Activated CD4-positive, CD25-positive, alpha-beta regulatory T cell treated with anti-CD3 and anti-CD28 coated beads, Interleukin-2, amount 50 U/mL, for 16 hours (primary cell): ENCODE data around the gene NT5C3B.
A peak's percentile ranks its signal among the peaks of the same experiment; 100 is the strongest.
"Not testable (repeated sequence)": the region's sequence is repeated elsewhere in the genome, so short reads cannot be mapped to it uniquely, and the experiment has no call there.

Experiments used
- DNase-seq: peaks from one replicate; pipeline ENCODE4 v3.0.0-alpha.2; 2020; ENCODE audit warnings: low read depth, low spot score

NT5C3B gene

DNA sequence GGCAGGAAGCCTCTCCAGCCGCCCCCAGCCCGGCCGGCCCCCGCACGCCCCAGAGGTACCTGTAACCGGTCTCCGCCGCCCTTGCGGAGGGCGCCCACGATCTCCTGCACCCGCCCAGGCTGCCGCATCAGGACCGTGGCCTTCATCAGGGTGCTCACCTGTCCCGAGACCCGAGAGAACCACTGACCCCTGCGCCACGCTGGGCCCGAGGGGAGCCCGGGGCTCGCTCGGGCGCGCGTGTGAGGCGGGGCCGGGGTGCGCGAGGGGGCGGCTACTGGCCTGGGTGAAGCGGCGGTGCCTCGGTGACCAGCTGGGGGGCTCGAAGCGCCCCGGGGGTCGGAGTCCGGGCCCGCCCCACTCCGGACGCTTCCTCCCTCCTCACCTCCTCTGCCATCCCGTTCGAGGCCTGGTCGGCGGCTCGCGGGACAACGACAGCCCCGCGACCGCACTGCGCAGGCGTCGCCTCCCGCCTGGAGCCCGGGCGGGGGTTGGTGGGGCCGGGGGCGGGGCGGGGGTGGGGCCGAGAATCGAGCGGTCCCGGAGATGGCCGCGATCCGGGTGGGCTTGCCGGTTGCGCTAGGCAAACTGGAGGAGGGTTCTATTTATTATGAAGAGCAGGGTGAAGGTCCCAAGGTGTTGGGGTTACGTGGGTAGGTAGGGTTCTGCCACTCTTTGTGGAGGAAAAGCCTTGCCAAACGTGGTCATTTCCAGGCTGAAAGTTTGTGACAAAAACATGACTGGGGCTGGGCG lies at the start of gene NT5C3B:
Gene NT5C3B, minus strand, starts transcription at position 433 of the 750 bp plus-strand sequence. Its CDS starts 39 bp downstream, at position 394.
- DNase-seq: peak; percentile 21

DNA sequence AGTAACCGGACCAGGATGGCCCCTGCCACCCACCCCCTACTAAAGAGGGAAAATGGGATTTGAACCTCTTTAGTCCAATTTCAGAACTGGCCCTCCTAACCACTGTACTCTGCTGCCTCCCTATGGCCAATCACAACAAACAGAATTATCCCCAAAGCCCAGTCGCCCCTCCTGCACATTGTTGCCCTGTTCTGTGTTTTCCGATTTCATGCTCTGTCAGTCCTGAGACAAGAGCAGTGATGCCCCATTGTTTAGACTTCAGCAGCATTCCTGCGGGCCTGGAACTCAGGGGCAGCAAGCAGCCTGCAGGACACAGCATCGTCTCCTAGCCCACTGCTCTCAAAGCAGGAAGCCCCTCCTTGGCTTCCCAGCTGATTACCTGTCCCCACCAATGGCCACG lies 49.7 kb upstream of the NT5C3B start:
- no peak for DNase-seq

DNA sequence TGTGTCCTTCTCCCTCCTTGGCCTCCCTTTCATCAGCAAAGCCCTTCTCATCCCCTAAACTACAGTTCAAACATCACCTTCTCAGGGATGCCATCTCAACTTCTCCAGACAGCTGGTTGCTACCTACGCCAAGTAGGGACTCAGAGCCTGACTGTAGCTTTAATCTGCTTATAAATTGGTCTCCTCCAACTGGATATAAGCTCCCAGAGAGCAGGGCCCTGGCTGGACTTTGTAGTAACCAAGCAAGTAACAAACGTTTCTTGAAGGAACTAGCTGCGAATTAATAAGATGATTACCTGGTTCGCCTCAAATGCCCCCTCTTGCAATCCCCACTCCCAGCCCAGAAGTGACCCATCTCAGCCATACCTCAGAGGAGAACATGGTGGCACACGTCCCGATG lies 46.7 kb upstream of the NT5C3B start:
- DNase-seq: no peak

DNA sequence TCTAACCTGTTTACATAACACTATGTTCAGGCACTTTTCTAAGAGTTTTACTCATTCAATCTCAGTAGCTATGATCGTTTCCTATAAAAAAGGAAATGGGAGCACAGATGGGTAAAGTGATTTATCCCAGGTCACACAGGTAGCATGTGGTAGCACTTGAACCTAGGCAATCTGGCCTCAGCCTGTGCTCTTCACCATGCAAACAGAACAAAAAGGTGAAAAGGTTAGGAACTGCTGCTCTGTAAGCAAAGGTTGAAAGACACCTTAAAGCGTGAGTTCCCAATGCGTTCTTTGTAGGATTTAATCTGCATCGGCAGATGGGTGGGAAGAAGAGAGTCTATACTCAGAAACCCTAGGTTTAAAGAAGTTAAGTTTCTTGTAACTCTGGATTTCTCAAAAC lies 44.1 kb upstream of the NT5C3B start:
- no peak for DNase-seq

DNA sequence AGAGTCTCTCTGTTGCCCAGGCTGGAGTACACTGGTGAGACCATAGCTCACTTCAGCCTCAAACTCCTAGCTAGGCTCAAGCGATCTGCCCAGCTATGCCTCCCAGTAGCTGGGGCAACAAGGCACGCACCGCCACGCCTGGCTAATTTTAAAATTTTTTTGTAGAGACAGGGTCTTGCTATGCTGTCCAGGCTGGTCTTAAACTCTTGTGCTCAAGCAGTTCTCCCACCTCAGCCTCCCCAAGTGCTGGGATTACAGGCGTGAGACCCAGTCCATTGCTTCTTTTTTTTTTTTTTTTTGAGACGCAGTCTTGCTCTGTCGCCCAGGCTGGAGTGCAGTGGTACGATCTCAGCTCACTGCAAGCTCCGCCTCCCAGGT lies 38.2 kb upstream of the NT5C3B start:
- not testable (repeated sequence) for DNase-seq

DNA sequence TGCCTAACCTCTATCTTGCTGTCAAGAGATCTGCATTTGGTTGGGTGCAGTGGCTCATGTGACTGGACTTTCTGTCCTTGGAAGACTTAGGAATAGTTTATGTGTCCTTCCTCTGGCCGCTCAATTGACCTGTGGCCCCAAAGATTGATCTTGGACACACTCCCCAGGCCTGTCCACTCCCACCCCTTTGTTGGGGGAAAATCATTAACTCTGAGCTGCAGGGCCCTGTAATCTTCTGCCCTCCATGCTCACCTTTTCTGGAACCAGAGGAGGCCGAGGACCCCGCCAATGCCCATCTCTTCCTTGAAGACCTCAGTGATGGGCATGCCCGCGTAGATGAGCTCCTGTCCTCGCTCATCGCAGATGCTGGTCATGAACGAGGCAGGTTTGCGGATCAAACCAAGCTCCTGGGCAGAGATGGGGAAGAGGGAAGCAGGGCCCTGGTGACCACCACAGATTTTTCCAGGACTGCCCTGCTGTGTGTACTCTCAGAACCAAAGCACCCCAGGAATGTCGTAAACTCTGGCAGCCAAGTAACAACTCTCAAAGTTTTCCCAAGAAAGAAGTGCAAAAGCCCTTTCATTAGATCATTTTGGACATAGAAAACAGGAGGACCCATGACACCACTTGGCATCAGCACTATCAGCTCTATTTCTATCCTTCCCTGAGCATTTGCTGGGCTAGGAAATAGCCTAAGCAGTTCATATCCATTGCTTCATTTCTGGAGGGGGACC lies 37.7 kb upstream of the NT5C3B start:
- DNase-seq: no peak

DNA sequence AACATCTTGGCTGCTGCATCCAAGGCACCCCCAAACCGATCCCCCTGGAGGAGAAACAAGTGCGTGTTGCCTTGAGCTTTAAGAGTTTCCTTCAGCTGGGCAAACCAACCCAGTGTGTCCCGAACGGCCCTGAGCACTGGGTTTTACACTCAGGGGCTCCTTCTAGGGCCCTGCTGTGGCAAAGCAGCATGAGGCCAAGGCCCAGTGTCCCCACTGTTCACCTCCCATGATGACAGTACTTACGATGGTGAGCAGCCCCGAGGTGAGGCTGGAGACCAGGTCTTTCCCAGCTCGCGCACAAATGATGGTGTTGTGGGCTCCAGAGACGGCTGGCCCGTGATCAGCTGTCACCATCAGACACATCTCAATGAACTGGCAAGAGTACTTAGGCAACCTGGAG lies 35.8 kb upstream of the NT5C3B start:
- no peak for DNase-seq

DNA sequence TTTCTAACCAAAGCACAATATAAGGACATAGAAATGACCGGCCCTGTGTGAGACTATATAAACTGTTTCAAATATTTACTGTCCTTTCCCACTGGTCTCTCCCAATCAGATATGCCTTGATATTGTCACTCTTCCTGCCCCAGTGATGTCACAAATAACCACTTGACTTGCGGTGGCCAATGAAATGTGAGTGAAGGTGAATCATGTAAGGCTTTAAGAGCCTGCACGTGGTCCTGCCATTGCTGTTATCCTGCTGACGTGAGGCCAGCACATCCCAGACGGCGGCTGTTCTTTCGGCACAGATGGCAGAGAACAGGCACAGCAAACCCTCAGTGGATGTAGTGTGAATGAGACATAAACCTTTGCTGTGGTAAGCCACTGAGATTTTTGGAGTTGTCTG lies 34.6 kb upstream of the NT5C3B start:
- no peak for DNase-seq

DNA sequence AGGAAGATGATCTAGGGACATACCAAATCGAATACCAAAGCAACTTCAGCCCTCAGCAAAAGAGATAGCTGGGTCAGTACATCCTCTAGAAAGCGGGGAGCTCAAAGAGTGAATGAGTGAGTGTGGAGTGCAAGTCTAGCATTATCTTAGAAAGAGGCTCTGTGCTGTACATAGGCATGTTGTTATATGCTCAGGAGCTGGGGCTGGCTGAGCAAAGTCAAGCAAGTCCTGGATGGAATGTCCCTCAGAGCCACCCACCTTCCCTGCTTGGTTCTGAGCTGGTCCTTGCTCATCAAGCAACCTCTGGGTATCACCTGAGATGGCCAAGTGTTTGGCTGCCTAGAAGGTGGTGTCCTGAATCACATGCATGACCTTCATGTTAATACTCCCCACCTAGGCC lies 34.1 kb upstream of the NT5C3B start:
- no peak for DNase-seq

DNA sequence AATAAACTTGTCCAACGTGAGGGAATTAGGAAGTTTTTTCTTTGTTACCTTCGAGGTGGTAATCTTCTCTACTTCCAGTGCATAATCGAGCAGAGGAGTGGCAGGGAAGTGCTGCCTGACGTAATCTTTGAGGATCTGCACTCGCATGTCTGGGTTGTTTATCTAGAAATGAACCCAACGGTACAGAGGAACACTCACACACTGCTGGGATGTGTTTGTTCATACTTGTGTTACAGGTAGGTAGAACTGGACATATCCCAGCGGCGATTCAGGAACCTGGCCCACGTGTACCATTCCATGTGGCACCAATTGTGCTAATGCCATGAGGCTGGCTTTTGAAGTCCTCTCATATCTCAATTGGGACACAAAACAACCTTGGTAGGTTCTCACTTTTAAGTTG lies 33.4 kb upstream of the NT5C3B start:
- DNase-seq: no peak

DNA sequence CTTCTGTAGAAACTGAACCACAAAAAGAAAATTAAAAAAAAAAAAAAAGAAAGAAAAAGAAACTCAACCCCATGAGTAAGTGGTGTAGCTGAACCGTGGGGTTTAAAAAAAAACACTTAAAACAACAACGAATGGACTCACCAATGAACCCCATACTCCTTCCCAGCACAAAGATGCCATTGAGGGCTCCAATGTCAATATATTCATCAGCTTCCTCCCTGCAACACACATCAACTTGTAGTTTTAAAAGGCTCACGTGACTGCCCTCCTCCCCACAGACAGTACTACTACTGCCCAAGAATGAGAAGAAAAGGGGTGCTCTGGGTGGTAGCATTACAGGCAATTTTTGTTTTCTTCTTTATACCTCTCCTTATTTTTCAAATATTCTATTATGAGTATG lies 32.5 kb upstream of the NT5C3B start:
- DNase-seq: no peak

DNA sequence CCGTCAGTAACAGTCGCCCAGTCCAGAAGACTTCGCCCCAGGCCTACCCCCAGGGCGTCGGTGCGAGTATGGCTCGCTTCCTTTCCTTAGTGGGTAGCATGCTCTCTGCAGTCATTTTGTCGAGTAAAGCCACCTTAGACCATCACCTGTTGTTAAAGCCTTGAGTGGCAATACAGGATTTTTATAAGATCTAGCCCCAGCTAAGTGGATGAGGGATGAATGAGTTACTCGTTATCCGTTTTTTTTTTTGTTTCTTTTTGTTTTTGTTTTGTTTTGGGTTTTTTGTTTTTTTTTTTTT lies 29.5 kb upstream of the NT5C3B start:
- DNase-seq: no peak

DNA sequence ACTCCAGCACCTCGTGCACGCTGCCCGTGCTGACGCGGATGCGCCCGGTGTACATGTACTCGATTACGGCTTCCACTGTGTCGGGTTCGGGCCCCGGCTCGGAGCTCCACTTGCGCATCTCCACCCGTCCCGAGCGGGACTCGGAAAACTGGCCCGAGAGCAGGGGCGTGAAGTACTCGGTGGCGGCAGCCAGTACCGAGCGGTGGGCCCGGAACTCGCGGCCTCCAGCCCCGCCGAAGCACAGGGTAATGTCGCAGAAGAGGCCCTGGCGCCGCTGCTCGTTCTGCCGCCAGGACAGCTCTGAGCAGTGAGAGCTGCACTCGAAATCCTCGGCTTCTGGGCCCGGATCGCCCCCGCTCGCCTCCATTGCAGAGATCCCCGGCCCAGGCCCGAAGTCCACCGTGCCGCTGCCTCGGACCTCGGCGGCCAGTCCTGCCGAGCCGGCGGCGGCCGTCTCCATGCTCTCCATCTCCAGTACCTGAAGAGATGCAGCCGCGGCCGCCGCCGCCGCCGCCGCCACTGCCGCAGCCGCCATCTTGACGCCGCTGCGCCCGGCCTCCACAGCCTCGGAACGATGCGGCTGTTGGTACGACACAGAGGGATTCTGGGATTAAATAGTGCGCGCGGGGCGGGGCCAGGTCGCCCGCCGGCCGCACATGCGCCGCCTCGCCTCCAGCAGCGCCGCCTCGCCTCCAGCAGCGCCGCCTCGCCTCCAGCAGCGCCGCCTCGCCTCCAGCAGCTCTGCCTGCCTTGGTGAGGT lies 29.0 kb upstream of the NT5C3B start, which contains the start of gene KLHL11:
Gene KLHL11, minus strand, starts transcription at position 588 of the 760 bp plus-strand sequence. Its CDS starts 53 bp downstream, at position 535.
- peak; percentile 74 for DNase-seq

DNA sequence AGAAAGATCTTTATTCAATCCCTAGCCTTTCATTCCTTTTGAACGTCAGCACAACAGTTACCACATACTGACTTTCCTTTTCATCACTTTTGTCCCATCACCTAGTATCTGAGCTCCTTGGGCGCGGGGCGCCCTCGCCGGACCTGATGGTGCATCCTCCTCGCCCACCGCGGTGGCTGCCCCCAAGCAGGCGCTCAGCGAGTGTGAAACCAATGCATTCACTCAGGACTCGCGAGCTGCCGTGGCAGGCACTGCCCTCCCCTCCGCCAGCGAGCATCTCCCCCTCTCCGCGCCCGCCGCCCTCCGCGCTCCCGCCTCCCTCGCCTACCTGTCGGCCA lies 28.4 kb upstream of the NT5C3B start:
- DNase-seq: no peak

DNA sequence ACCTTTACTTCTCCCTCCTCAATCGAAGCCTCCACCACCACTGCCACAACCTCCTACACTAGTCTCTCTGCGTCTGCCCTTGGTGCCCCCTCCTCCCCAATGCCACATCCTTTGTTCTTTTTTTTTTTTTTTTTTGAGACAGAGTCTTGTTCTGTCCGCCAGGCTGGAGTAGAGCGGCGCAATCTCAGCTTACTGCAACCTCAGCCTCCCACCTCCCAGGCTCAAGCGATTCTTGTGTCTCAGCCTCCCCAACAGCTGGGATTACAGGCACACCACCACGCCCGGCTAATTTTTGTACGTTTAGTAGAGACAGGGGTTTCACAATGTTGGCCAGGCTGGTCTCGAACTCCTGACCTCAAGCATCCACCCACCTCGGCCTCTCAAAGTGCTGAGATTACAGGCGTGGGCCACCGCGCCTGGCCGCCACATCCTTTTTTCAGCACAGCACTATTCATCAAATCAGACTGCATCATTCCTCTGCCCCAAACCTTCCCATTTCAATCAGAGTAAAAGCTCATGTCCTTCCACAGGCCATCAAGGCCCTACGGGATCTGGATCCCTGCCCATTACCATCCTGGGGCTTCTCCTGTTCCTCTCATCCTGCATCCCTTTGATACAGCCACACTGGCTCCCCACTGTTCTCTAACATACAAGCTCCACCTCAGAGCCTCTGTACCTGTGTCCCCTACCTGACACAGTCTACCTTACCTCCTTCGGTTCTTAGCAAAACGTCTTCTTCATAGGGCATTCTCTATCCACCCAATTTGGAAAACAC lies 27.2 kb upstream of the NT5C3B start:
- no peak for DNase-seq

DNA sequence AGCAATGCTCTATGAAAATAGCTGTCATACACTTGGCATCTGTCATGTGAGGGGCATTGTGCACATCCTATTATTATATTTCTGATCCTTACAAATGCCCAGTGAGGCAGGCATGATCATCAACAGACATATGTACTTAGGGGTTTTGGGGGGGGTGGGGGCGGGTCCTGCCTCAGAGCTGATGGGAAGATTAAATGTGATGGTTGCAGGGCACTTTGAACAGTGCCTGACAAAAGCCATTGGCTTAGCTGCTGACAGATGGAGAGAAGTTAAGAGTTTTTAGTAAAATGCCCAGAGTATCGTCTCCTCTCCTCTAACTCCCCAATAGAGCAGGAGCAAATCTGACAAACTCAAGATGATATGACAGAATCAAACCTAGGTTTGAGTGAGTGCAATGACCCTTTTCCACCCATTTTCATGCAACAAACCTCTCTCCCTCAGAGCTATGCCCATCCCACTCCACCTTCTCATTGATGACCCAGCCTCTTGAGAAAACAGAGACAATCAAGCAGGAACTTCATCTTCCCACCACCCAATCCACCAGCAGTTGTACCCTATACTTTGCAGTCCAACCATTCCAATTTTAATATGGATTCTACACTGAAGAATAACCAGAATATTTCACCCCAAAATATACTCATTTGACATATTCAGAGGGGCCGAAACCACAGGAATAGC lies 24.4 kb upstream of the NT5C3B start:
- DNase-seq: no peak

DNA sequence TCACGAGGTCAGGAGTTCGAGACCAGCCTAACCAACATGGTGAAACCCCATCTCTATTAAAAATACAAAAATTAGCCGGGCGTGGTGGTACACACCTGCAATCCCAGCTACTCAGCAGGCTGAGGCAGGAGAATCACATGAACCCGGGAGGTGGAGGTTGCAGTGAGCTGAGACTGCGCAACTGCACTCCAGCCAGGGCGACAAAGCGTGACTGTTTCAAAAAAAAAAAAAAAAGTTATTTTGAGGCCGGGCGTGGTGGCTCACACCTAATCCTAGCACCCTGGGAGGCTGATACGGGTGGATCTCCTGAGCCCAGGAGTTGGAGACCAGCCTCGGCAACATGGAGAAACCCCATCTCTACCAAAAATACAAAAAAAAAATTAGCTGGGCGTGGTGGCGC lies 15.3 kb upstream of the NT5C3B start:
- not testable (repeated sequence) for DNase-seq

DNA sequence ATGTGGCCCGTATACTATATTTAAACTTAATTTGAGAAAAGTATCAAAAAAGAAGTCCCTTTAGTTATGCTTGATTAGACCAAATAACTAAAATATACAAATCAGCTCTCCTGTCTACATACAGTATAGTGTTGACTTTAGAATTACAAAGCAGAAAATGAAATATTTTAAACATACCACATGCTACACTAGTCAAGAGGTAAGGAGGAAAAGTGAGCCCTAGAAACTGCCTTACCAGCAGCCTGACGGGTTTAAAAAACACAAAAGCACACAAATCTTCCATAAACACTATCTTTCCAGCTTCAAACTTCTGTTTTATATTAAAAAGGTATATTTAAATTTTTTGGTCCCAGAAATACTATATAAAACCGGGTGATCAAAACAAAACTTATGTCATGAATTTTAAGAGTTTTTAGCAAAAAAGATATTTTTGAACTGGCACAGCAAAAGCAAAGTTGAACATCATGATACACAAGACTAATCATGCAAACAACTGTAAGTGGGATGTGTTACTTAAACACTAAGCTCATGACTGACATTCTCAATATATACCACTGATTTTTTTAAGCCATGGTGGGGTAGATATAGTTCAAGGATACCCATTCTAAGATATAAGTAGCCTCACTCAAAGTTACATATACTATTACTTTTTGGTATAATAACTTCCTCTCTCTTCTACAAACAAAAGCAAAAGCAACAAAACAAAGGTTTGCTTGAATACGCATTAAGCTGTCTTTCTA lies 13.4 kb upstream of the NT5C3B start:
- no peak for DNase-seq

DNA sequence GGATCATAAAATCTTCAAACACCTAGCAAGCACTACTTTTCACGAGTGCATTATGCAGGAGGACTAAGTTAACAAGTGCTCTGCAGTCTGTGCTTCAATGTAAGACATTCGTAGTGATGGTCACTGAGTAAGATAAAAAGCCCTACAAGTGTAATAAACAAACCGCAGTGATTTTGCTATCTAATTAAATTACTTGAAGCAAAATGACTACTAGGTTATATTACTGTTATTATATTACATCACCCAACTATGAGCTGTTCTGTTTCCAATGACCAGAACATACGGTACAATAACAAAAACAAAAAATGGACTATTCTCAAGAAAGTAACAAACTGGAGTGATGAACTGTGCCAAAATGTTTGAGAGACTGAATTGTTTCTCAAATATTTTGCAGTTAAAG lies 12.8 kb upstream of the NT5C3B start:
- DNase-seq: no peak

DNA sequence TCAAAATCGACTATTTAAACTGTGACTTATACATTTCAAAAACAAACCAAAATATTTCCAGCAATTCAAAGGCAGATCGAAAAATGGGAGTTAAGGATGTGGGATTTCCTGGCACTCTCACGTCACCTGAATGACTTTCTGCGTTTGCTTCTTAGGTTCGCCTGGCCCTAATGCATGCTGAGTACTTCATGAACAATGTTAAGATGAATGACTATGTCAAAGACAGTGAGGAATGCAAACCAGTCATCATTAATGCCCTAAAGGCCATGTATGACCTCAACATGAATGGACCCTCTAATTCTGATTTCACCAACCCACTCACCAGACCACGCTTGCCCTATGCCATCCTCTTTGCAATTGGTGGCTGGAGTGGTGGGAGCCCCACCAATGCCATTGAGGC lies 8.9 kb upstream of the NT5C3B start:
- no peak for DNase-seq

DNA sequence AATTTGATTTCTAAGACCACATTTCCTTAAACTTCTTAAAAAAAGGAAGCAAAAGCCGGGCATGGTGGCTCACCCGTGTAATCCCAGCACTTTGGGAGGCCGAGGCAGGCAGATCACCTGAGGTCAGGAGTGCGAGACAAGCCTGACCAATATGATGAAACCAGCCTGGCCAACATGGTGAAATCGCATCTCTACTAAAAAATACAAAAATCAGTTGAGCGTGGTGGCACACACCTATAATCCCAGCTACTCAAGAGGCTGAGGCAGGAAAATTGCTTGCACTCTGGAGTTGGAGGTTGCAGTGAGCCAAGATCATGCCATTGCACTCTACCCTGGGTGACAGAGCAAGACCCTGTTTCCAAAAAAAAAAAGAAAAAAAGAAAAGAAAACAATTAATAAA lies 4.7 kb upstream of the NT5C3B start:
- DNase-seq: not testable (repeated sequence)
